Thoracic aorta (tissue), 2 donors: ENCODE measurements around the gene DPF3. TPM values are rescaled to one million over a fixed set of nuclear protein-coding genes. Genes with fewer than 3 reads are reported as not detected.

ENCODE experiments used
- ATAC-seq: fragments of 150-250 bp; one replicate; pipeline ENCODE4 v1.8.0; 2017; ENCODE audit warnings: low read depth; ENCODE audit not compliant: insufficient number of reproducible peaks, low FRiP score
- DNase-seq: peaks from one replicate; pipeline ENCODE4 v3.0.0-alpha.2; 2020; ENCODE audit warnings: low spot score
- H3K27ac ChIP-seq, 2 donors: fragments of 200-600 bp; sonication (generic); 1 replicate in 1 of 2; 2 replicates in 1 of 2; pipeline ENCODE4 v1.5.1; 2016; ENCODE audit warnings: mild to moderate bottlenecking in 2 of 2, moderate library complexity in 2 of 2
- H3K27me3 ChIP-seq: fragments of 200-600 bp; sonication (generic); replicated peaks from 2 replicates; pipeline ENCODE4 v1.6.0; 2016; ENCODE audit warnings: mild to moderate bottlenecking; ENCODE audit not compliant: insufficient read depth
- H3K36me3 ChIP-seq: fragments of 200-600 bp; sonication (generic); one replicate; pipeline ENCODE4 v1.5.1; 2016
- H3K4me1 ChIP-seq, 2 donors: fragments of 200-600 bp; sonication (generic); 1 replicate in 1 of 2; 2 replicates in 1 of 2; pipeline versions ENCODE4 v1.5.1 to v1.6.0; 2016; ENCODE audit warnings: low read depth in 2 of 2, mild to moderate bottlenecking in 1 of 2; ENCODE audit not compliant: control insufficient read depth in 1 of 2
- H3K4me3 ChIP-seq: fragments of 200-600 bp; sonication (generic); 2 replicates; pipeline ENCODE4 v1.5.1; 2016; ENCODE audit warnings: mild to moderate bottlenecking
- H3K9me3 ChIP-seq: fragments of 200-600 bp; sonication (generic); 2 replicates; pipeline ENCODE4 v1.5.1; 2016
- CTCF ChIP-seq: fragments of 200-600 bp; sonication (generic); IDR thresholded peaks from one replicate; pipeline ENCODE4 v1.5.1; 2019; ENCODE audit warnings: antibody characterized with exemption
- total RNA-seq, 2 donors: library from RNA; depleted of rRNA; stranded (reverse); fragments of >200 nt; gene quantifications; one replicate each; pipeline versions ENCODE4 v1.1.0 to v1.2.3, GENCODE V29; 2016

DPF3 gene
- total RNA-seq, 2 donors from 2014 or later: 2.2 to 8.9 TPM

GRCh38 chr14:72590577-72590976 is 303.3 kb downstream of the DPF3 start:
- H3K4me1 ChIP-seq: no peaks in the 10 kb centered on the region
- H3K9me3 ChIP-seq: no peaks in the 10 kb centered on the region
- H3K27ac ChIP-seq: no peak overlapping the region
- DNase-seq (no peak), ATAC-seq (no peak)
- no peak for TF ChIP-seq CTCF
- H3K4me3 ChIP-seq: no peak overlapping the region
- no peaks in the 10 kb centered on the region for H3K27me3 ChIP-seq
- H3K36me3 ChIP-seq: no peaks in the 10 kb centered on the region

GRCh38 chr14:72589652-72590051 is 304.2 kb downstream of the DPF3 start:
- Histone ChIP-seq H3K4me1 (no peaks in the 10 kb centered on the region), H3K9me3 (no peaks in the 10 kb centered on the region), H3K27me3 (no peaks in the 10 kb centered on the region), H3K4me3 (no peak overlapping the region), H3K36me3 (no peaks in the 10 kb centered on the region), H3K27ac (no peak overlapping the region)
- ATAC-seq (no peak), DNase-seq (no peak)
- TF ChIP-seq CTCF: no peak

- H3K4me1 ChIP-seq: no peaks in the 10 kb centered on the region
- H3K36me3 ChIP-seq: no peaks in the 10 kb centered on the region
- no peak overlapping the region for H3K27ac ChIP-seq
- TF ChIP-seq CTCF: no peak
- DNase-seq: no peak
- no peaks in the 10 kb centered on the region for H3K27me3 ChIP-seq
- no peaks in the 10 kb centered on the region for H3K9me3 ChIP-seq
- no peak for ATAC-seq
- no peak overlapping the region for H3K4me3 ChIP-seq
Measured at GRCh38 chr14:72588521-72588920, 305.4 kb downstream of the DPF3 start.

GRCh38 chr14:72583316-72584272 is 310.3 kb downstream of the DPF3 start:
- Histone ChIP-seq H3K4me3 (no peak overlapping the region), H3K27ac (no peak overlapping the region), H3K4me1 (no peaks in the 10 kb centered on the region), H3K9me3 (no peaks in the 10 kb centered on the region), H3K27me3 (no peaks in the 10 kb centered on the region), H3K36me3 (no peaks in the 10 kb centered on the region)
- ATAC-seq: no peak
- DNase-seq: no peak
- TF ChIP-seq CTCF: no peak

GRCh38 chr14:72582582-72582981 is 311.3 kb downstream of the DPF3 start:
- H3K4me3 ChIP-seq: no peak overlapping the region
- no peak for ATAC-seq
- no peak for TF ChIP-seq CTCF
- H3K36me3 ChIP-seq: no peaks in the 10 kb centered on the region
- no peaks in the 10 kb centered on the region for H3K4me1 ChIP-seq
- no peak for DNase-seq
- no peak overlapping the region for H3K27ac ChIP-seq
- H3K27me3 ChIP-seq: no peaks in the 10 kb centered on the region
- H3K9me3 ChIP-seq: no peaks in the 10 kb centered on the region
